HL-60 (cell line): ENCODE measurements around the gene IFT80.
"Not testable (repeated sequence)": the region's sequence is repeated elsewhere in the genome, so short reads cannot be mapped to it uniquely, and the experiment has no call there.

Experiments used
- CTCF ChIP-seq: IDR thresholded peaks from one replicate; pipeline ENCODE4 v1.5.1; 2011; ENCODE audit warnings: low read length, control low read depth, inconsistent platforms; ENCODE audit not compliant: insufficient read depth
- GABPA ChIP-seq: IDR thresholded peaks from 2 replicates; pipeline ENCODE4 v1.6.1; 2012; ENCODE audit warnings: low read depth
- POLR2AphosphoS5 ChIP-seq: IDR thresholded peaks from 2 replicates; pipeline ENCODE4 v1.6.1; 2012; ENCODE audit warnings: low read depth
- SPI1 ChIP-seq: IDR thresholded peaks from 2 replicates; pipeline ENCODE4 v1.6.1; 2012; ENCODE audit warnings: low read depth, mild to moderate bottlenecking, borderline replicate concordance

GRCh38 chr3:160362896-160363295, 36.1 kb downstream of the IFT80 start:
- TF ChIP-seq CTCF, POLR2AphosphoS5, GABPA: not testable (repeated sequence)
- TF ChIP-seq SPI1, result peak; percentile 55; the same call in 1 of the 2 replicates
